Upper lobe of left lung (tissue), 6 donors: ENCODE results near the gene DIRAS1. TPM values are rescaled to one million over a fixed set of nuclear protein-coding genes. Genes with fewer than 3 reads are reported as not detected.

Source experiments
- ATAC-seq, 2 donors: fragments of 200-7000 bp; cut with Tn5 transposase; one replicate each; pipeline ENCODE4 v1.9.1; 2022; ENCODE audit warnings: mild to moderate bottlenecking in 2 of 2, moderate library complexity in 2 of 2; ENCODE audit not compliant: low FRiP score in 2 of 2
- DNase-seq, 2 donors: peaks; one replicate each; pipeline ENCODE4 v3.0.0-alpha.2; 2019 to 2020
- H3K27ac ChIP-seq, 4 donors: fragments of 200-600 bp; sonication (generic); one replicate each; pipeline ENCODE4 v1.5.1; 2016 to 2019
- H3K27me3 ChIP-seq, 4 donors: fragments of 200-600 bp; sonication (generic); one replicate each; pipeline ENCODE4 v1.5.1; 2017 to 2019
- H3K36me3 ChIP-seq, 4 donors: fragments of 200-600 bp; sonication (generic); one replicate each; pipeline ENCODE4 v1.5.1; 2016 to 2019
- H3K4me1 ChIP-seq, 4 donors: fragments of 200-600 bp; sonication (generic); one replicate each; pipeline ENCODE4 v1.5.1; 2018 to 2019
- H3K4me3 ChIP-seq, 4 donors: fragments of 200-600 bp; sonication (generic); one replicate each; pipeline ENCODE4 v1.5.1; 2017 to 2019; ENCODE audit warnings: mild to moderate bottlenecking in 2 of 4, moderate library complexity in 1 of 4
- H3K9me3 ChIP-seq, 4 donors: fragments of 200-600 bp; sonication (generic); one replicate each; pipeline ENCODE4 v1.5.1; 2018 to 2019
- CTCF ChIP-seq, 6 experiments: fragments of 450-650 bp in 4 of 6; fragments of 200-600 bp in 2 of 6; sonication (generic) in 2 of 6; IDR thresholded peaks; one replicate each; pipeline ENCODE4 v1.5.1; 2016 to 2019; ENCODE audit warnings: antibody characterized with exemption in 6 of 6
- EP300 ChIP-seq, 4 donors: sonication (generic); formaldehyde crosslinking; IDR thresholded peaks; one replicate each; pipeline ENCODE4 v1.5.1; 2017; ENCODE audit warnings: antibody characterized with exemption in 4 of 4, control low read depth in 2 of 4
- POLR2A ChIP-seq, 4 donors: fragments of 450-650 bp; IDR thresholded peaks; one replicate each; pipeline ENCODE4 v1.5.1; 2016 to 2017; ENCODE audit warnings: antibody characterized with exemption in 4 of 4, mild to moderate bottlenecking in 2 of 4
- POLR2AphosphoS5 ChIP-seq, 2 donors: sonication (generic); formaldehyde crosslinking; IDR thresholded peaks; one replicate each; pipeline ENCODE4 v1.5.1; 2017; ENCODE audit warnings: antibody characterized with exemption in 2 of 2
- WGBS, 2 donors: methylation state at CpG; one replicate each; pipeline ENCODE4 v1.1.5; 2017 to 2018; 5-methylcytosine and 5-hydroxymethylcytosine counted together
- total RNA-seq, 6 donors: library from RNA; depleted of rRNA in 4 of 6; stranded (reverse); fragments of >200 nt in 4 of 6; gene quantifications; one replicate each; pipeline versions ENCODE4 v1.1.0 to v1.2.1, GENCODE V29; 2016 to 2021
- donor health status: DM: no; HTN: no; CAD: no; lungs with moderate emphysema.
- donor health status: DM: no; HTN: yes; CAD: no; lungs with severe emphysema.

Gene DIRAS1
- total RNA-seq, 6 donors from 2014 or later, result 0.15 to 1.3 (median 0.81) TPM; not detected in 3

GRCh38 chr19:2722541-2723344 lies 1.6 kb upstream of the DIRAS1 start:
- no peaks in the 10 kb centered on the region for H3K36me3 ChIP-seq
- ATAC-seq, result peak; percentile 67 to 88
- 61 to 76% methylated on average over 11 to 28 of the region's 28 CpGs for WGBS, 2 donors
- no peak overlapping the region for H3K27ac ChIP-seq
- peaks cover 9 to 45% (median 16%) of the 10 kb centered on the region in 4 donors for H3K4me1 ChIP-seq
- DNase-seq, result peak; percentile 47 to 86
- peaks cover 0 to 30% (median 23%) of the 10 kb centered on the region in 4 donors for H3K27me3 ChIP-seq
- no peak for TF ChIP-seq POLR2A (IDR thresholded peaks at IDR 0.05)
- H3K9me3 ChIP-seq, result no peaks in the 10 kb centered on the region
- H3K4me3 ChIP-seq, result no peak overlapping the region

GRCh38 chr19:2721570-2722540 lies 683 bp upstream of the DIRAS1 start:
- peaks cover 0 to 30% (median 22%) of the 10 kb centered on the region in 4 donors for H3K27me3 ChIP-seq
- ATAC-seq (no peak), DNase-seq (peak in 1 of 2 donors; percentile 74)
- no peaks in the 10 kb centered on the region for H3K36me3 ChIP-seq
- H3K9me3 ChIP-seq, result no peaks in the 10 kb centered on the region
- WGBS, 2 donors, result 38 to 42% methylated on average over 19 to 29 of the region's 39 CpGs
- H3K4me3 ChIP-seq, result peak overlapping the region in 3 of 4 donors; percentile 30 to 44 (median 39)
- no peak overlapping the region for H3K27ac ChIP-seq
- peaks cover 9 to 38% (median 13%) of the 10 kb centered on the region in 4 donors for H3K4me1 ChIP-seq
- TF ChIP-seq CTCF (IDR thresholded peaks at IDR 0.05) (no peak), POLR2A (IDR thresholded peaks at IDR 0.05) (no peak), POLR2AphosphoS5 (IDR thresholded peaks at IDR 0.05) (no peak), EP300 (IDR thresholded peaks at IDR 0.05) (no peak)

- peaks cover 0 to 30% (median 21%) of the 10 kb centered on the region in 4 donors for H3K27me3 ChIP-seq
- peak overlapping the region in 3 of 4 donors; percentile 30 to 44 (median 43) for H3K4me3 ChIP-seq
- no peak for DNase-seq
These were observed 1.0 kb downstream of the DIRAS1 start for GRCh38 chr19:2719920-2720776.

GRCh38 chr19:2719232-2719735 lies 1.9 kb downstream of the DIRAS1 start:
- Histone ChIP-seq H3K27ac (no peak overlapping the region), H3K9me3 (peaks cover 4 to 10% (median 6%) of the 10 kb centered on the region in 4 donors), H3K4me1 (peaks cover 9 to 33% (median 12%) of the 10 kb centered on the region in 4 donors), H3K27me3 (peaks cover 0 to 30% (median 21%) of the 10 kb centered on the region in 4 donors), H3K4me3 (no peak overlapping the region), H3K36me3 (no peaks in the 10 kb centered on the region)
- DNase-seq, result no peak
- 36 to 53% methylated on average over 3 to 7 of the region's 7 CpGs for WGBS, 2 donors
- ATAC-seq, result no peak
- TF ChIP-seq POLR2AphosphoS5 (IDR thresholded peaks at IDR 0.05), result no peak
- TF ChIP-seq POLR2A (IDR thresholded peaks at IDR 0.05), result no peak
- TF ChIP-seq CTCF (IDR thresholded peaks at IDR 0.05), result no peak
- no peak for TF ChIP-seq EP300 (IDR thresholded peaks at IDR 0.05)

More at GRCh38 chr19:2719920-2720776, 1.0 kb downstream of the DIRAS1 start:
- WGBS, 2 donors, result 5 to 6% methylated on average over 10 to 22 of the region's 37 CpGs
- Histone ChIP-seq H3K9me3 (peaks cover 4 to 8% (median 5%) of the 10 kb centered on the region in 4 donors), H3K27ac (no peak overlapping the region), H3K36me3 (no peaks in the 10 kb centered on the region), H3K4me1 (peaks cover 9 to 33% (median 12%) of the 10 kb centered on the region in 4 donors)
- no peak for ATAC-seq
- TF ChIP-seq POLR2A (IDR thresholded peaks at IDR 0.05) (no peak), CTCF (IDR thresholded peaks at IDR 0.05) (no peak), EP300 (IDR thresholded peaks at IDR 0.05) (no peak), POLR2AphosphoS5 (IDR thresholded peaks at IDR 0.05) (no peak)
